ENCODE measurements around the gene ATF6.

GRCh38 chr1:161956097-161956496 is 190.0 kb downstream of the ATF6 start:
- TF ChIP-seq, protein P1, sequence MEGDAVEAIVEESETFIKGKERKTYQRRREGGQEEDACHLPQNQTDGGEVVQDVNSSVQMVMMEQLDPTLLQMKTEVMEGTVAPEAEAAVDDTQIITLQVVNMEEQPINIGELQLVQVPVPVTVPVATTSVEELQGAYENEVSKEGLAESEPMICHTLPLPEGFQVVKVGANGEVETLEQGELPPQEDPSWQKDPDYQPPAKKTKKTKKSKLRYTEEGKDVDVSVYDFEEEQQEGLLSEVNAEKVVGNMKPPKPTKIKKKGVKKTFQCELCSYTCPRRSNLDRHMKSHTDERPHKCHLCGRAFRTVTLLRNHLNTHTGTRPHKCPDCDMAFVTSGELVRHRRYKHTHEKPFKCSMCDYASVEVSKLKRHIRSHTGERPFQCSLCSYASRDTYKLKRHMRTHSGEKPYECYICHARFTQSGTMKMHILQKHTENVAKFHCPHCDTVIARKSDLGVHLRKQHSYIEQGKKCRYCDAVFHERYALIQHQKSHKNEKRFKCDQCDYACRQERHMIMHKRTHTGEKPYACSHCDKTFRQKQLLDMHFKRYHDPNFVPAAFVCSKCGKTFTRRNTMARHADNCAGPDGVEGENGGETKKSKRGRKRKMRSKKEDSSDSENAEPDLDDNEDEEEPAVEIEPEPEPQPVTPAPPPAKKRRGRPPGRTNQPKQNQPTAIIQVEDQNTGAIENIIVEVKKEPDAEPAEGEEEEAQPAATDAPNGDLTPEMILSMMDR (IDR thresholded peaks at IDR 0.05) = no peak
- no peak for TF ChIP-seq POLR2A (IDR thresholded peaks at IDR 0.05)
- no peak for TF ChIP-seq POLR2AphosphoS5 (IDR thresholded peaks at IDR 0.05)

All from breast epithelium (tissue), 3 donors.